Transverse colon (tissue), 4 donors: ENCODE data around the gene TAX1BP3.

ENCODE experiments used
- POLR2A ChIP-seq: fragments of 450-650 bp; IDR thresholded peaks from one replicate; pipeline ENCODE4 v1.6.1; 2016; ENCODE audit warnings: antibody characterized with exemption, mild to moderate bottlenecking, moderate library complexity
- POLR2AphosphoS5 ChIP-seq, 3 donors: sonication (generic); formaldehyde crosslinking; IDR thresholded peaks; one replicate each; pipeline ENCODE4 v1.6.1; 2016; ENCODE audit warnings: antibody characterized with exemption in 3 of 3
- TF ChIP-seq, protein P1 (sequence below), 5 experiments: fragments of 200-600 bp in 3 of 5; fragments of 450-650 bp in 2 of 5; sonication (generic) in 3 of 5; IDR thresholded peaks; 1 replicate in 2 of 5; 2 replicates in 3 of 5; pipeline ENCODE4 v1.5.1; 2016 to 2017; ENCODE audit warnings: antibody characterized with exemption in 5 of 5, inconsistent platforms in 3 of 5, mild to moderate bottlenecking in 2 of 5, moderate library complexity in 1 of 5

DNA sequence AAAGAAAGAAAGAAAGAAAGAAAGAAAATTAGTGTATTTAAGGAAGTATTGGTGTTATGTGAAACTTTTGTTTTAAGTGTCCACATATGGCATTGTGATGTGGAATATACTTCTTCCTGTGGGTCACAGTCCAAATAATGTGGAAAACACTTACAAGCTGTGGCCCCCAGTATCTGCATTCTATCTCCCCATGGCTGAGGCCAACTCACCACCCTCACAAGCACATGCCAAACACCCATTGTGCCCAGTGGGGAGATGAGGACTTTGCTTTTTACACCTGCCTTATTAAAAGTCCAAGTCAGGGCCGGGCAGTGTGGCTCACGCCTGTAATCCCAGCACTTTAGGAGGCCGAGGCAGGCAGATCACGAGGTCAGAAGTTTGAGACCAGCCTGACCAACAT is 31.6 kb upstream of the TAX1BP3 start:
- TF ChIP-seq, protein P1, sequence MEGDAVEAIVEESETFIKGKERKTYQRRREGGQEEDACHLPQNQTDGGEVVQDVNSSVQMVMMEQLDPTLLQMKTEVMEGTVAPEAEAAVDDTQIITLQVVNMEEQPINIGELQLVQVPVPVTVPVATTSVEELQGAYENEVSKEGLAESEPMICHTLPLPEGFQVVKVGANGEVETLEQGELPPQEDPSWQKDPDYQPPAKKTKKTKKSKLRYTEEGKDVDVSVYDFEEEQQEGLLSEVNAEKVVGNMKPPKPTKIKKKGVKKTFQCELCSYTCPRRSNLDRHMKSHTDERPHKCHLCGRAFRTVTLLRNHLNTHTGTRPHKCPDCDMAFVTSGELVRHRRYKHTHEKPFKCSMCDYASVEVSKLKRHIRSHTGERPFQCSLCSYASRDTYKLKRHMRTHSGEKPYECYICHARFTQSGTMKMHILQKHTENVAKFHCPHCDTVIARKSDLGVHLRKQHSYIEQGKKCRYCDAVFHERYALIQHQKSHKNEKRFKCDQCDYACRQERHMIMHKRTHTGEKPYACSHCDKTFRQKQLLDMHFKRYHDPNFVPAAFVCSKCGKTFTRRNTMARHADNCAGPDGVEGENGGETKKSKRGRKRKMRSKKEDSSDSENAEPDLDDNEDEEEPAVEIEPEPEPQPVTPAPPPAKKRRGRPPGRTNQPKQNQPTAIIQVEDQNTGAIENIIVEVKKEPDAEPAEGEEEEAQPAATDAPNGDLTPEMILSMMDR (IDR thresholded peaks at IDR 0.05) = no peak
- TF ChIP-seq POLR2AphosphoS5 (IDR thresholded peaks at IDR 0.05) = no peak
- TF ChIP-seq POLR2A = no peak
